ENCODE measurements around the gene DNTTIP2.
"Not testable (repeated sequence)": the region's sequence is repeated elsewhere in the genome, so short reads cannot be mapped to it uniquely, and the experiment has no call there.

DNTTIP2 gene

DNA sequence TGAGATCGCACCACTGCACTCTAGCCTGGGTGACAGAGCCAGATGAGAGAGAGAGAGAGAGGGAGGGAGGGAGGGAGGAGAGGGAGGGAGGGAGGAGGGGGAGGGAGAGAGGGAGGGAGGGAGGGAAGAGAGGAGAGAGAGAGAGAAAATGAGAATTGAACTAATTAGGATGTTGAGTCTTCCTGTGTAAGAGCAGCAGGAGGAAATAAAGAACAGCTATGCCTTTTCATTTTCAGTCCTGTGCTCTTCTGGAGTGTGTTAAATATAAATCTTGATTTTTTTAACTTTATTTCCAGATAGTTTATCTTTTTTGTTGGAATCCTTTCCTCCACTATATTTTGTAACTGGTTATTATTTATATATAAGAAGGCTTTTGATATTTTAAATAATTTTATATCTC is 27.1 kb downstream of the DNTTIP2 start:
- no peak overlapping the region for H3K4me2 ChIP-seq

DNA sequence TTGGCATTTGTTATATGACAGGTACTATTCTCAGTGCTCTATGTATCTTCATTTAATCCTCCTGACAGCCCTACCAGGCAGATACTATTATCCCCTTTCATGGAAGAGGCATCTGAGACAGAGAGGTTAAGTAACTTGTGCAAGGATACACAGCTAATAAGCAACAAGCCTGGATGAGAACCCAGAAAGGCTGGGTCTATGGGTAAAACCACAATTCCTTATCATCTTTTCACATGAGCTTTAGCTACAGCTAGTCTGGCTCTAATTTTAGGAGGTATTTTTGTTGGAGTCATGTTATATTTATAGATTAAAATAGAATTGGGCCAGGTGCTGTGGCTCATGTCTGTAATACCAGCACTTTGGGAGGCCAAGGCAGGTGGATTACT is 27.7 kb downstream of the DNTTIP2 start:
- no peak overlapping the region for H3K9ac ChIP-seq
- H3K36me3 ChIP-seq = no peaks in the 10 kb centered on the region
- H3K27ac ChIP-seq = no peak overlapping the region
- no peak for TF ChIP-seq Cebpa-rat (IDR thresholded peaks at IDR 0.05)
- H3K9me3 ChIP-seq = peaks cover 19% of the 10 kb centered on the region
- no peak overlapping the region for H3K4me3 ChIP-seq
- no peaks in the 10 kb centered on the region for H4K20me1 ChIP-seq
- no peaks in the 10 kb centered on the region for H3K27me3 ChIP-seq
- no peak overlapping the region for H3K4me2 ChIP-seq
- H3K4me1 ChIP-seq = peaks cover 9% of the 10 kb centered on the region; the same call in 1 of the 2 replicates

More for the DNA sequence above, 27.1 kb downstream of the DNTTIP2 start:
- Histone ChIP-seq H4K20me1 (no peaks in the 10 kb centered on the region), H3K27ac (no peak overlapping the region), H3K4me1 (peaks cover 9% of the 10 kb centered on the region; the same call in 1 of the 2 replicates), H3K27me3 (no peaks in the 10 kb centered on the region), H3K36me3 (no peaks in the 10 kb centered on the region), H3K9me3 (peaks cover 25% of the 10 kb centered on the region), H3K9ac (no peak overlapping the region), H3K4me3 (no peak overlapping the region)
- no peak for TF ChIP-seq Cebpa-rat (IDR thresholded peaks at IDR 0.05)

DNA sequence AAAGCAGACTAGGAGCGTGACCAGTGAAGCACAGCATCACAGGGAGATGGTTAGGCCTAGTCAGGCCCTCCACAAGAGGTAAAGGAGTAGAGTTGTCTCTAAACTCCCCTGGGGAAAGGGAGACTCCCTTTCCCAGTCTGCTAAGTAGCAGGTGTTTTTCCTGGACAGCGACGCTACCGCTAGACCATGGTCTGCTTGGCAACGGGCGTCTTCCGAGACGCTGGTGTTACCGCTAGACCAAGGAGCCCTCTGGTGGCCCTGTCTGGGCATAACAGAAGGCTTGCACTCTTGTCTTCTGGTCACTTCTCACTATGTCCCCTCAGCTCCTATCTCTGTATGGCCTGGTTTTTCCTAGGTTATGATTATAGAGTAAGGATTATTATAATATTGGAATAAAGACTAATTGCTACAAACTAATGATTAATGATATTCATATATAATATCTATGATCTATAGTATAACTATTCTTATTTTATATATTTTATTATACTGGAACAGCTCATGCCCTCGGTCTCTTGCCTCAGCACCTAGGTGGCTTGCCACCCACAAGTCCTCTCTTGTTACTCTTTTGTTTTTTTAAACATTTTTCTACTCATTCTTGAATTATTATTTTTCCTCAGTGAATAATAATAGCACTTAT is 28.2 kb downstream of the DNTTIP2 start:
- Histone ChIP-seq H3K4me2 (peak overlapping the region; percentile 39; the same call in 1 of the 2 replicates), H3K4me1 (peaks cover 11% of the 10 kb centered on the region), H3K9me3 (peaks cover 15% of the 10 kb centered on the region)
- not testable (repeated sequence) for H3K27me3 ChIP-seq, H3K36me3 ChIP-seq, H3K4me3 ChIP-seq, H3K27ac ChIP-seq, H3K9ac ChIP-seq, H4K20me1 ChIP-seq

DNA sequence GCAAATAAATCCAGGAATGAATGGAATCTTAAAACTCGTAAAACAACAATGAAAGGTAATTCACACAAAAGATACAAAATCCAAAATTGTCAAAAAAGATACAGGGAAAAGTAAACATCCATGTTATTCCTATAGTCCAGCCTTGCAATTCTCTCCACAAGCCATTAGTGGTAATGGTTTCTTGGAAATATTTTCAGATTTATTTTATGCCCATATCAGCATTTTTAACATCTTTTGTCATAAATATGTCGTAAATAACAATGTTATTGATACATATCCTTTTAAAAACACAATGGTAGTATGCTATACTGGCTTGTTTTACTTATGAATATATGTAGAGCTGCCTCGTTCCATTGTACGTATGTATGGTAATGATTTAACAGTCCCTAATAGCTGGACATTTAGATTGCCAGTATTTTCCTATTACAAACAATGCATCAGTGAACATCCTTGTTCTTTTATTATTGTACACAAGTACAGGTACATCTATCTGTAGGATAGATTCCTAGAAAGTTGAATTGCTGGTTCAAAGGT is 30.6 kb downstream of the DNTTIP2 start:
- Histone ChIP-seq H3K9ac (peak overlapping the region; percentile 93; the same call in 1 of the 2 replicates), H3K9me3 (peaks cover 10% of the 10 kb centered on the region), H3K36me3 (no peaks in the 10 kb centered on the region), H3K4me3 (peak overlapping the region; percentile 83), H4K20me1 (no peaks in the 10 kb centered on the region), H3K27ac (peak overlapping the region; percentile 95), H3K27me3 (no peaks in the 10 kb centered on the region), H3K4me1 (peaks cover 35% of the 10 kb centered on the region), H3K4me2 (peak overlapping the region; percentile 90)
- TF ChIP-seq Cebpa-rat (IDR thresholded peaks at IDR 0.05) = no peak

GRCh38 chr1:93847811-93848288 is 31.2 kb downstream of the DNTTIP2 start:
- Histone ChIP-seq H3K27me3 (no peaks in the 10 kb centered on the region), H3K9me3 (peaks cover 10% of the 10 kb centered on the region), H3K4me1 (peaks cover 41% of the 10 kb centered on the region), H3K9ac (peak overlapping the region; percentile 93), H4K20me1 (no peaks in the 10 kb centered on the region), H3K27ac (peak overlapping the region; percentile 95), H3K4me3 (peak overlapping the region; percentile 83), H3K4me2 (peak overlapping the region; percentile 90), H3K36me3 (no peaks in the 10 kb centered on the region)
- no peak for TF ChIP-seq Cebpa-rat (IDR thresholded peaks at IDR 0.05)

DNA sequence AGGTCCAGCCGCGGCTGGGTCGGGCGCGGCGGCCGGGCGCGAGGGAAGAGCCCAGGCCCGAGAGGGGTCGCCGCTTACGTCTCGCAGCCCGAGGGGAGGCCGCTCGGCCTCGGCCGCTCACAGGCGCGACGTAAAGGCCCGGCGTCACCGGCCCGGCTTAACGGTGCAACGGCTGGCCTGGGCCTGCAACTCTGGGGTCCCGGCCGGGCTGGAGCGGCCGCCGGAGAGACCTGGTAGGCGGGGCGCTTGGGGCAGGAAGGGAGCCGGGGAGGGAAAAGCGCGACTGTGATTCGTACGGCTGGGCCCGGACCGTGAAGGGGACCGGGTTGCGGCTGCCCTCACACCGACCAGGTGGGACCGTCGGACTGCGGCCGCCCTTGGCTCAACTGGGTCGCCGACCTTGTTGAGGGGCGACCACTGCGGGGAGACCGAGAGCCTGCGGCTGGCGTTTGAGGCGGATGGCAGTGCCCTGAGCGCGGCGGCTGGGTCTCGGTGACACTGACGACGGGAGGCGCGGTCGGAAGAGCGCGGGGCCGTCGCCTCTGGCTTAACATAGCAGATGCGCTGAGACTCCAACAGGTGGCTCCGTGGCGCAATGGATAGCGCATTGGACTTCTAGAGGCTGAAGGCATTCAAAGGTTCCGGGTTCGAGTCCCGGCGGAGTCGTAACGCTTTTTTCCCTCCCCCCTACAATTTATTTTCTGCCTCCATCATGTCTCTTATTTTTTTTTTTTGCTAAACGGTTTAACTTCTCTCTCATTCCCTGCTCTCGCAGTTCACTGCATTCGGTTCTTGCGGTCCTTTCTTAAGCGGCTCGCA is 31.8 kb downstream of the DNTTIP2 start:
- H3K4me3 ChIP-seq = peak overlapping the region; percentile 83
- no peaks in the 10 kb centered on the region for H4K20me1 ChIP-seq
- H3K27ac ChIP-seq = peak overlapping the region; percentile 95
- TF ChIP-seq Cebpa-rat (IDR thresholded peaks at IDR 0.05) = peak; percentile 46; the same call in 1 of the 2 replicates
- peaks cover 48% of the 10 kb centered on the region for H3K4me1 ChIP-seq
- no peaks in the 10 kb centered on the region for H3K36me3 ChIP-seq
- H3K4me2 ChIP-seq = peak overlapping the region; percentile 90
- peak overlapping the region; percentile 93 for H3K9ac ChIP-seq
- no peaks in the 10 kb centered on the region for H3K27me3 ChIP-seq
- peaks cover 10% of the 10 kb centered on the region for H3K9me3 ChIP-seq

DNA sequence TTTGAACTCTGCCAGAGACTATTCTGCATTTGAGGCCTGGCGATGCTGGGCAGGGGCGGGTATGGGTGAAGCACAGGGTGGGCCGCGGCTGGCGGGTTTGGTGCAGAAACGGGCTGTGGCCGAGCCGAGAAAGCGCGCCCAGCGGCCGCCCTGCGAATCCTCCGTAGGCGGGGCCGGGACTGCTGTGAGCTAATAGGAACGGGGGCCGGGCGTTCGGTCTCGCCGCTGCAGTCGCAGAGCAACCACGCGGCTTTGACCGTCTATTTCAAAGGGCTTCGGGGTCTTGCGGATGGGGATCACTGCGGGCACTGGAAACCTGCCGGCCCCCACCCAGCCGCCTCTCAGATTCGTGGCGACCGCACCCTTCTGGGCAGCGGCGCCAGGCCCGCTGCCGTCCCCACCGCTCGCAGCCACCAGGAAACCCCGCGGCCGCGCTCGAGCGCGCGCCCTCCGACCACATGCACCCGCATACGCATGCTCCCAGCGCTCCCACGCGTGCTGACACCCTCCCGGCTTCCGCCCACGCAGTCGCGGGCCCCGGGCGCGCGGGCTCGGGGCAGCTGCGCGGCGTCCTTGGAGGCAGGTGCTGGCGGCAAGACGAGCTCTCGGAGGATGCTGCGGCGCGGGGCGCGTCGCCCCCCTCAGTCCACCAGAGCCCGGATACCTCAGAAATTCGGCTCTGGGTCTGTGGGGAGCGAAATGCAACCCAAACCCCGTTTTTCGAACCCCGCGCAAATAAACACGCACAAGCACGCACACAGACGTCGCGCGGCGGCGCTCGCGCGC is 32.6 kb downstream of the DNTTIP2 start:
- H3K27ac ChIP-seq = peak overlapping the region; percentile 95
- peak overlapping the region; percentile 90 for H3K4me2 ChIP-seq

GRCh38 chr1:93845538-93846205 is 33.3 kb downstream of the DNTTIP2 start:
- Histone ChIP-seq H3K4me3 (peak overlapping the region; percentile 83), H3K4me1 (peaks cover 62% of the 10 kb centered on the region), H3K36me3 (no peaks in the 10 kb centered on the region), H3K9me3 (peaks cover 10% of the 10 kb centered on the region), H3K9ac (peak overlapping the region; percentile 93), H3K4me2 (peak overlapping the region; percentile 90), H4K20me1 (no peaks in the 10 kb centered on the region), H3K27me3 (no peaks in the 10 kb centered on the region), H3K27ac (peak overlapping the region; percentile 95)
- TF ChIP-seq Cebpa-rat (IDR thresholded peaks at IDR 0.05) = no peak

More for the DNA sequence above, 32.6 kb downstream of the DNTTIP2 start:
- Histone ChIP-seq H3K4me3 (peak overlapping the region; percentile 83), H3K9ac (peak overlapping the region; percentile 93), H4K20me1 (no peaks in the 10 kb centered on the region), H3K36me3 (no peaks in the 10 kb centered on the region), H3K4me1 (peaks cover 56% of the 10 kb centered on the region), H3K27me3 (no peaks in the 10 kb centered on the region), H3K9me3 (peaks cover 10% of the 10 kb centered on the region)
- TF ChIP-seq Cebpa-rat (IDR thresholded peaks at IDR 0.05) = no peak
